GM04504 (cell line): ENCODE data around the gene FGD5.

Experiments
- DNase-seq: peaks from one replicate; pipeline ENCODE4 v3.0.0-alpha.2; 2012; ENCODE audit warnings: low read depth

Gene FGD5

DNA sequence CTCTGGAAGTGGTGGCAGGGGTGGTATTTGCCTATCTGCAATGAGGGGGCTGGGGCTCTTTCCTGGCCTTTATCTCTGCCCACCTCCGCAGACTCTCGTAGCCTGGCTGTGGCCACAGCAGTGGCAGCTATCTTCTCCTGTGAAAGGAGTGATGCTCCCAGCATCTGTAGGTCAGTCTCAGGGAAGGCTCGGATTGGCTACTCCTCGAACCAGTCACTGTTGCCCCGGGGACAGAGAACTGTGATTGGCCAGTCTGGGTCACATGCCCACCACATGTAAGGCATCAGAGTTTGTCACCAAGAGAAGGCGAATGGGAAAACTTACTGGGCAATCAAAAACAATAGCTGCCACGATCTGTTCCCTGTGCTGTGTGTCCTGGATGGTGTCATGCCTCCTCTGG is 30.1 kb upstream of the FGD5 start:
- no peak for DNase-seq

DNA sequence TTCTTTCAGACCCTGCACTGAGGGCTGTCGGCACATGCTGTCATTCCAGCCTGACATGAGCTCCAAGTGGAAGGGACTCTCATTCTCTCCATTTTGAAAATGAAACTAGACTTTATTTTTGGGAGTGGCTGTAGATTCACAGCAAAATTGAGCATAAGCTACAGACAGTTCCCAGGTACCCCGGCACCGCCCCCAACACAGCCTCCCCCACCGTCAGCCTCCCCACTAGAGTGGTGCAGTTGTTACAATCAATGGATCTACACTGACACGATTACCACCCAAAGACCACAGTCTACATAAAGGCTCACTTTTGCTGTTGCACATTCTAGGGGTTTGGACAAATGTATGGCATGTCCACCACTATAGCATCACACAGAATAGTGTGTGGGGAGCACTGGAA is 29.5 kb upstream of the FGD5 start:
- DNase-seq = no peak

DNA sequence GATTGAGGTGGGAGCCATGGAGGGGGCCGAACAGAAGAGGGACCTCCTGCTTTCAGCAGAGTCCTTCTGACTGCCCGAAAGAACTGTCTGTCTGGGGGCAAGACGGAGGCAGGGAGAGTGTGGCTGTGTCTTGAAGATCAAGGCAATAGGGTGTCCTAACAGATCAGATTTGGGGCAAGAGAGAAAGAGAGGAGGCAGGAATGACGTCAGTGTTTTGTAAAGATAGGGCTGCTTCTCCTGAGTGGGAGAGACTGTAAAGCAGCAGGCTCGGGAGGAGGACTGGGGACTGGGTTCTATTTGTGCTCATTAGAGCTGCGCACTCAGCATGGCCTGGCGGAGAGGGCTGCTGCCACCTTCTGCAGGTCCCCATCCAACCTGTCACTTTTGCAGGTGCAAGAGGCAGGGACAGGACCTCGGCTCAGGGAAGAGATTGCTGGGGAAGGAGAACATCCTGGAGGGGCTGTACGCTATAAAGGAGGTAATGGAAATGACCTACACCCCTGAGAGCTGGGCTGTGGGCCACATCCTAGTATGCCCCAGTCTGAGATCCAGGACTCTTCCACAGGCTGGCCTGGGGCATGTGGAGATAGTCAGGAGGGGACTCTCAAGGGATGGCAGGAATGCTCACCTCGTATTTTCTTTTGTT is 29.0 kb upstream of the FGD5 start:
- DNase-seq = no peak

DNA sequence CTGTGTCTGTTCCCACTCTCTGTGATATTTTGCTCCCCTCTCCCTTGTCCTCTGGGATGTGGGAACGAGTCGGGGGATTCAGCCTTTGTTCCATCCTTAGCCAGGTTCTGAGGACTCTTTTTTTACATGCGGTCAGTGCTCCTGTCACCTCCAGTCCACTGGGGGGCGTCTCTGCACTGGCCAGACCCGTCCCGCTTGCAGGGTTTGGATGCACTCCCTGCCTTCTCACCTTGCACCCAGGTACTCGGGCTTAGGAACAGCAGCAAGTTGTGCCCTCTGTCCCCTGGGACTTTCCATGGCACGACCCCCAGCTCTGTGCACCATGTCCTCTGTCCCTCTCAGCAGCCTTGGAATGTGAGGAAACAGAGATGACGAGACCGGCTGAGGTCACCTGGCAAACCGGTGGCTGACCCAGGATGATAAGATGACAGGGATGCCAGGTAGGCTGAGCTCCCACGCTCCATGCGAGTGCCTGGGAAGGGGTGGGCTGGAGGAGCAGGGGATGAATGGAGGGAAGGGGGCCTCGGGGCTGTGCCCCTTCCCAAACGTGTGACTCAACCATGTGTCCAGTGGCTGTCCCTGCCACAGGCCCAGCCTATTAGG is 27.3 kb upstream of the FGD5 start:
- no peak for DNase-seq

DNA sequence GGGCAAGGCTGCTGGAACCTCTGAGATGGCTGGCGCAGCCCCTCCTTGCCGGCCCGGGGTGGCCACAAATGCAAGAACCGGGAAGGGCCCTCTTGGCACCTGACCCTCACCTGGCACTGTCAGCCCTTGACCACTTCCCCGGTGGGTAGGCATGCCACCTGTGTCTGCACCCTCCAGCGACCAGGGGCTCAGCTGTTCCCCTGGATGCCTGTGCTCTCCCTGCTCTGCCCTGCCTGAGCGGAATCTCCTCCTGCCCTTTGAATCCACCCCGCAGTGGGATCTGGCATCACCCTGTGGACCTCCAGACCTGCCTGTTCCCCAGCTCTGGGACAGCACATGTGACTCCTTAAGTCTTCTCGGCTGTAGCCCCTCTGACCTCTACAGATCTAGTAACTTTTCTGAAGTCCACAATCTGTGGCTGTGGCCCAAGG is 26.1 kb upstream of the FGD5 start:
- DNase-seq = no peak

DNA sequence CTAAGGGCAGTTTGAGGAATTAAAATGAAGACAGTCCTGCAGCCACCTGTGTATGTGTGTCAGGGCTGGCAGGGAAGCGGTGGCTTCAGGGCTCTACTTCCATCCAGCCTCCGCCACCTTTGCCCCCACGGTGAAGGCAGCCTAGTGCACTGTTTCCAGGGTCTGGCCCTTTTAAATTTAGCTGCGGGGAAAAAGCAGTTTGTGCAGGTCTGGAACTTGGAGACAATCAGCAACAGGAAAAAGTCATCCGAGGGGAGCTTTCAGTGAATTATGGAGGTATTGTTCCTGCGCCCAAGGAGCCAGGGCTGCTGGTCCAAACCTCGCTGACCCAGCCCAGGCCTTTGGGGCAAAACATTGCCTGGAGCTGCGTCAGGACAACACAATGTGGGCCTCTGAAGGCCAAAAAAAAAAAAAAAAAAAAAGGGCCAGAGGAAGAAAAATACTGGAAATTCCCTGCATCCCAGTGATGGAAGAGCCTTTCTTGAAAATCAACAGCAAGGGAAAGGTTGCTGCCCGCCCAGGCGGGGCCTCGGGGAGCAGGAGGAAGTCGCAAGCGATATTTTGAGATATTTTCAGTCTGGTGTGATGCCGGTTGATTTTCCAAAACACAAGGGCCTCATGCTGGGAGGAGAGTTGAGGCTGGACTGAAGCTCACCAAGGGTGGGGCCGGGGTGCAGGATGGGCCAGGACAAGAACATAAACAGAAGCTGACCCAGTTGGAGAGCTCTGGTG is 25.5 kb upstream of the FGD5 start:
- DNase-seq = no peak

DNA sequence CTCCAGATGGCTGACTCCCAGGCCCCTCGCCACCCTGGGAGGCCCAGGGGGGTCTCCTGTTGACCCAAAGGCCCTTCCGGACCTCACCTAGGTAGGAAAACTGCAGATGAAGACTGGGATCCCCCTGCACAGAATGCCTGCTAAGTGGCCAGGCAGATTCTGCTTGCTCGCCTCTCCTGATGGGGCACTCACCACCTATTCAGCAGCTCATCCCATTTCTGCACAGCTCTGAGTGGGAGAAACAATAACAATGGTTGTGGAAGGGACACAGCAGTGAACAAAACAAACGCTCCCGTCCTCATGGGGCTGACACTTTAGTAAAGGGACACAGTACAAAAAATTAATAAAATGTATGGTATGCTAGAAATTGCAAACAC is 24.9 kb upstream of the FGD5 start:
- DNase-seq = no peak

DNA sequence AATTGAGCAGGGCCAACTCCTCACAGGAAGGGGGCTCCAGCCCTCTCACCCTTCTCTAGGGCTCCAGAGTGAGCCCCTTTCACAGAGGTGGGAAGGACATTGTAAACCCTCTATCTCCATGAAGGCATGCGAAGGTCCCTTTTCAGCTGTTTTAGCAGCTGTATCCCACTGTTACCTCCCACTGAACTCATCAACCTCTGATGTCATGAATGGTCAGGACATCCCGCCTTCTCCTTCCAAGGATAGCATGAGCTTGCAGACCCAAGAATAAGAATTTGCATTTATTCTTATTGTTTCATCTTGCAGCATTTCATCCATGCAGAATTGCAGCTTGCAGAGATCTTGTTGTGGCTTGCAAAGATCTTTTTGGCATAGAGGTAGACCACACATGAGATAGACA is 24.3 kb upstream of the FGD5 start:
- DNase-seq = no peak

DNA sequence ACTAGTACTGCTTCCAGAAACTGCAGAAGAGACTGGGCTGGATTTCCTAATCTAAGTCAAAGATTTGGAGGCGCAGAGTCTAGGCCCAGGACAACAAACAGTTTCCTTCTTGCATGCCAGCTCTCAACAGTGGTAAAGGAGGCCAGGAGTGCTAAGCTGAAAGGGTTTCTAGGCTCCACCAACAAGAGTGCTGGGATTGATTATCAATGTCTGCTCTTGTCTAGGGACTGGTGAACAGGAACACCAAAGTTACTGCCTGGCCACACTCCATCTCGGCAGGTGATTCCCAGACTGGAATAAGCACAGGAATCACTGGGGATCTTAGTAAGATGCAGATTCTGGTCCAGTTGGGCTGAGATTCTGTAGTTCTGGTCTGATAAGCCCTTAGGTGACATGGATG is 22.8 kb upstream of the FGD5 start:
- no peak for DNase-seq

DNA sequence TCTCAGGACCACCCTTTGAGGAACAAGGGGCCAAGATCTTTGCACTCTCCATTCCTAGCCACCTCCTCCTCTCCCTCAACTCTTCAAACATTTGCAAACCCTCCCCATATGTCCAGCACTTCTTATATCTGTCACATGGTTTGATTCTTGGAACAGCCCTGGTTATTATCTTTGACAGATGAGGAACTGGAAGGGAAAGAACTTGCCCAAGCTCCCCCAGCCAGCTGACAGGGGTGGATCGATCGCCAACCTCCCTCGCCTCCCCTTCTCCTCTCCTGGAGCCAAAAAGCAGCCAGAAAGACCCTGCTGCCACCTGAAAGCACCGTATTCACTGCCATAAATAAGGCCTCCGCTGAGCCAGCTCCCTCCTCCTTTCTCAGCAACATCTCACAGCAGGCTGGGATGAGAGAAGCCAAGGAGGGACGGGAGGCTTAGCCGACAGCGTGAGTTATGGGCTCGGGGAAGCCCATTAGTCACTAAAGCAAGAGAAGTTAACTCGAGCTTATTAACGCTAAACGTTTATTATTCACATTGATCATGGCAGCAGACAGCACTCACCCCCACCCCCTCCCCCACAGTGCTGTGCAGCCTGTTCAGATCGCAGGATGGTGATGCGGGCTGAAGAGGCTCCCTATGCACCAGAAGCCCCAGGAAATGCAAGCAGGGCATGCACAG is 22.2 kb upstream of the FGD5 start:
- DNase-seq = no peak

DNA sequence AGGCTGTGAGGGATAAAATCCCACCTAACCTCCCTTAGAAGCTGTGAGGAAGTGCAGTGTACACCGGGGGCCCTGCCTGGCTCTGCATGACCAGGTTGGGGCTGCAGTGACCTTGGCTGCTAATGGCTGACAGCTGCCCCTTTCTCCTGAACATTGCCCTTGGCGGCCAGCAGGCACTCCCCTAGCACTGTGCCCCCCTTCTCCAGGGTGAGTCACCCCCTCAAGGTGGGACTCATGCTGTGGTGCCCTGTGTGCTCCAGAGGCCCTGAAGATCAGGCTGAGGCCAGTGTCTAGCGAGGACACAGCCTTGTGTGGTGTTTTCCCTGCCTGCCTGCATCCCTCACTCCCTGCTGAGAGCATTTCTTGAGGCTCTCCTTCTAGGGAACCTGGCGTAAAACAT is 21.0 kb upstream of the FGD5 start:
- no peak for DNase-seq

DNA sequence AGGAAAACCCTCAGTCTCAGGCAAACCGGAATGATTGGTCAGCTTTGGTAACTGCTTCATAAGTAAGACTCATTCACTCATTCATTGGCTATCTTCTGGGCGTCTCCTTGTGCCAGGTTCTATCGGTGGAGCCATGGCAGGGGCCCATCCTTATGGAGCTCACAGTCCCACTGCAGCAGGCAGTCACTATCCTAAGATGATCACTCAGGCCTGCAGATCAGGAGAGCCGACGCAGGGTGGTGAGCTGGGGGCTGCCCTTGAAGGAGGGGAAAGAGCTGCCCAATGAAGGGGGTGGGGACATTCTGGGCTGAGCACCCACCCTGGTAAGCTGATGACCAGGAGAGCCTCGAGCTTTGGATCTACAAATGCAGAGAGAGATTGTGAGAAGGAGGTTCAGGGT is 20.5 kb upstream of the FGD5 start:
- DNase-seq = no peak

DNA sequence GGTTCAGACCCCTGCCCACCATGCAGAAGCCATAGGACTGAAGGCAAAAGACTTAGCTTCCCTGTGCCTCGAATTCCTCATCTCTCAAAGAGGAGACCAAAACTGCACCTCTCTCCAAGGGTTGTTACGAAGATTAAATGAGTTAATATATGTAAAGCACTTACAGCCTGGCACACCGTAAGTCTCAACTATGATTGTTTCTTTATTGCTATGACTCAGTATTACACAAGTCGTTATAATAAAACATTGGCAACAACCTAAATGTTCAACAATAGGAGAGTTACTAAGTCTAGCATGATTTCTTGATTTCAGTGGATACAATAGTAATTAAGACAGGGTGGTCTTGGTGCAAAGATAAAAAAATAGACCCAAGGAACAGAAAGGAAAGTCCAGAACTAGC is 19.6 kb upstream of the FGD5 start:
- DNase-seq = no peak

DNA sequence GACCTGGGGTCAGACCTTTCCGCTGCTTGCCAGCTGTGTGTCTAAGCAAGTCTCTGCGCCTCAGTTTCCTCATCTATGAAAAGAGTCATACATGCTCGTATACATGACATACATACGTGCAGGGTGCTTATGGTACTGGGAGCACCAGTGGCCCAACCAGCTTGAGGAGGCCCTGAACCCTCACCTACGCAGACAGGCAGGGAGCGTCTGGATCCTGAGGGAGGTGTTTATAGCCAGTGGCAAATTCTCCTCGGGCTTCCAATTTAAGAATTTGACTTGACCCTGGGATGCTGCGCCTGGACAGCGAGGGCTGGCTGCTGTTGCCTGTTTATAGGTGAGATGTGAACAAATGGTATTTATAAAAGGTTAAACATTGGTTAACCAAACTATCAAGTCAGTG is 17.7 kb upstream of the FGD5 start:
- no peak for DNase-seq

DNA sequence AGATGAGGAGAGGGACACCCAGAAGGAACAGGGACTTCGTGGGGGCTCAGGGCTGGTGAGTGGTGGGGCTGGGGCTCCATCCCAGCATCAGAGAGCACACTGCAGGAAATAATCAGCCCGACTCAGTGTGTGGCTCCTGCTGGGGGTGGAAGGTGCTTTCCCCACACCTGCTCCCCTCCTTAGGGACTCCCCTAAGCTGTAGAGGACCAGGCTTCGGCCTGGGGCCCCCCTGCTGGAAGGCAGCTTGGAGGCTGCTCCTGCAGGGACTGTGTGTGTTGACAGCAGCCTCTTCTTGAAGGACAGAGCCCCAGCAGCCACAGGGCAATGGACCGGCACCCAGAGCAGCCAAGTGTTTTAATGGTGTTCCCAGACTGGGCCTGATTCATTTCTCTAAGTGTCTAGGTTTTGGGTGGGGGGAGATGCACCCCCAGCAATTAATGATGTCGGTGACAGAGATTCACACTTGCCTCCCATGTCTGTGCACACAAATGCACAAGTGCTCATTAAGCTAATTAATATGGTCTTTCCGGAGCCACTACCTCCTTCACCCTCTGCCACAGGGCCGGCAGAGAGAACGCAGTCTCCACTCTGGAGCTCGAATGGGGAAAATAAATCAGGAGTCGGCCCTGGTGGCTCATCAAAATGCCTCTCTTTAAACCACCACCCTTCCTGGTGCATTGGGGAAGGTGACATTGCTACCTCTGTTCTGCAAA is 16.9 kb upstream of the FGD5 start:
- DNase-seq = no peak

DNA sequence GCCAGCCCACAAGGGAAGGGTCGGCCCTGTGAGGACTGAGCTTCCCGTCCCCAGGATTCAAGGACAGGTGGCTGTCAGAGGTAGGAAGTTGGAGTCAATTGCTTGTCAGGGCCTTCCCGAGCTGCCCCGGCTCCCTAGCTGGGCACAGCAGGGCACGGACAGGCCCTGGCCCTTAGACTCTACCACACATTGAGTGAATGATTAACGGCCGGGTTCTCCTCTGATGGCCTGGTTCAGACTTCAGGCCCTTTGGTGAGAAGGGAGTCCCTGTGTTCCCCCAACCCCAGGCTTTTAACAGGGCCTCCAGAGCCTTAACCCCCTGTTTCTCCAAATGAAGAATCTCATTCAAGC is 16.4 kb upstream of the FGD5 start:
- DNase-seq = no peak

DNA sequence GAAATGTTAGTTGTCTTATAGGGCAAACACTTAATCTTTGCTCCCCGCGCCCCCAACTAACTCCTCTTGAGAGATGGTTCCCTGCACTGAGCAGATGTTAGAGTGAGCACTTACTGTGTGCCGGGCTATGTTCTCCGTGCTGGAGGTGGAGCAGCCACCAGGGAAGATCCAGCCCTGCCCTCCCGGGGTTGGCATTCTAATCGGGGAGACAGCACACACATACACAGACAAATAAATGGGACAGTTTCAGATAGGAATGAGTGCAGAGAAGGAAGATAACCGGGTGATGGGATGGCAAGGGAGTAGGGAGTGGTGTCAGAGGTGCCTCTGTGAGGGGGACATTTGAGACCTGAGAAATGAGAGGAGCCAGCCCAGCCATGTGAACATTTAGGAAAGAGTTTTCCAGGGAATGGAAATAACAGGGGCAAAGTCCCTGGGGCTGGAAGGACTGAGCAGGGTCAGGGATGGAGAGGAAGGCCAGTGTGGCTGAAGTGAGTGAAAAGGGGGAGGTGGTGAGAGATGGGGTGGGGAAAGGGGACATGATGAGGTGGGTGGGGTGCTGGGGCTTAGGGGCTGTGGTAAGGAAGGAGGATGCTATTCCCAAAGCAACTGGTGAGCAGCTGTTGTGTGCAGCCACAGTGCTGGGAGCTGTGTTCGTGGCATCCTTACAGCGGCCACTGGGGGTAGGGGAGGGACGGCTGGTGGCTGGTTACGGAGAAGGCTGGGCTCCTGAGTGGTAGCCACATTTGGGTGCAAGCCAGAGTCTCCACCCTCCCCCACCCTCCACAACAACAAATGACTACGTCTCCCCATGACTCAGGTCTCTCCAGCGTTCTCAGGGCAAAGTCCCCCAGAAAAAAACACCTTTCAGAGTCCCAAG is 15.4 kb upstream of the FGD5 start:
- DNase-seq = no peak

DNA sequence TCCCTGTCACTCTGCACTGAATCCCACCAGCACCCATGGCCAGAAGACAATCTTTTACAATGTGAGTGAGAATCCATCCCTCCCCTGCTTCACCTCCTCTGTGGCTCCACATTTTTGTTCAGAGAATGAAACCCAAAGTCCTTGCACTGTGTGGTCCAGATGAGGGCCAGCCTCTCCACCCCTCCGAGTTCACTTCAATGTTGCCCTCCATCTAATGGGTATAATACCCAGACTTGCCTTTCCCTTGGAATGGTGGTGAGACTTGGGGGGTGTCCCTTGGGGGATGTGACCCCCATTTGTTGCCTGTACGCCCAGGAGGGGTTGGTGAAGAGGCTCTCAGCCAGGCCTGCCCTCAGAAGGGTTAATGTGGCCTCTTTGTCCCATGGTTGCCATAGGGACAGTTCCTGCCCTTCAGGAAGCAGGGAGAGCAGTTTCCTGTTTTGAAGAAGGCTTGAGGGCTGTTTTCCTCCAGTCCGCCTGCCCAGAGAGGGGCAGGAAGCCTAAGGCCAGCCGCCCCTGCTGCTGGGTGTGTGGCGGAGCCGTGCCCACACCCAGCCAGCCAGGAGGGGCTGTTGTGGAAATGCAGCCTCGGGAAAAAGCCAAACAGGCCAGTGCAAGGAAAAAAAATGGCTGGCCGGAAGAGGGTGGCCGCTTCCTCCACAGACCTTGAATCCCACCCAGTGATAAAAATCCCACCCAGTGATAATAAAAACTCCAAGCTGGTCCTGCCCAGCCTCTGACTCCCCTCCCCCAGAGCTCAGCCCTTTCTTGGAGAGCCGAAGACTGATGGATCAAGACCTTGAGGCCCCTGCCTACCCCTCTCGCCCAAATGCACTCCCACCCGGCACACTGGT is 14.6 kb upstream of the FGD5 start:
- no peak for DNase-seq

DNA sequence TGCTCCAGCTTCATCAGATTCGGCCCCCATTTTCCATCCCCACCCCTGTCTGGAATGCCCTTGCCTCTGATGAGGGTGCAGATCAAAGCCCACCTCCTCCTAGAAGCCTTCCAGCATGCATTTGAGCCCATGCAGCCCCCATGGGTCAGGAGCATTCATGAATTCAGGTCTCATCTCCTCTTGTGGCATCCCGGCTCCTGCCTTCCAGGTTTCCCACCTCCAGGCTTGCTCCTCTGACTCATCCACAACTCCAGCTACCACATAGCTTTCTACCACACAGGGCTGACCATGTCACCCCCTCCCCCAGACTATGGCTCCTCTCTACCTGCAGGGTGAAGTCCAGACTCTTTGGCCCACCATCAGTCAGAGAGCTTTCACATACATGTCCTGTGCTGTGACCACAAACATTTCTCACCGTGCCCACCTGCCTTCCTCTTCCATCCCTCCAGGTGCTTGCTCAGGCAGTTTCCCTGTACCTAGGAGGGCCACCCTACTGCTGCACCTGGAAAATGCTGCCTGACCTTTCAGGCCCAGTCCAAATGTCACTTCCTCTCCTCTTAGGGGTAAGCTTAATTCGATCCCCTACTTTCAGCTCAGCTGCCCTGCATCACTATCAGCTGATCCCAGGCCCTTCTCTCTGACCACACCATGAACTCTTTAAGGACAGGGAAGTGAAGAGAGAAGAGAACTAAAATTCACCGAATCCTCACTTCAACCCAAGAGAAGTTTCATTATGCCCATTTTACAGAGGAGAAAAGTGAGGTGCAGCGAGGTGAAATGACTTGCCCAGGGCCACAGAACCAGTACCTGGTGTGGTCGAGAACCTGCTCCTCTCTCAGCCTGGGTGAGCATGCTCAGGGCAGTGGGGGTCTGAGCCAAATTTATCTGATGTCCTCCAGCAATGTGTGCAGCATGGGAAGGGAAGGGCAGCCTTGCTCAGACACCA is 13.7 kb upstream of the FGD5 start:
- DNase-seq = no peak
